GM21786 (cell line): Measurements from ENCODE around the gene GOLIM4.

Source experiments
- ATAC-seq: cut with Tn5 transposase; IDR thresholded peaks from one replicate; pipeline ENCODE4 v1.9.1; 2021; ENCODE audit not compliant: unreplicated experiment

The GOLIM4 gene

DNA sequence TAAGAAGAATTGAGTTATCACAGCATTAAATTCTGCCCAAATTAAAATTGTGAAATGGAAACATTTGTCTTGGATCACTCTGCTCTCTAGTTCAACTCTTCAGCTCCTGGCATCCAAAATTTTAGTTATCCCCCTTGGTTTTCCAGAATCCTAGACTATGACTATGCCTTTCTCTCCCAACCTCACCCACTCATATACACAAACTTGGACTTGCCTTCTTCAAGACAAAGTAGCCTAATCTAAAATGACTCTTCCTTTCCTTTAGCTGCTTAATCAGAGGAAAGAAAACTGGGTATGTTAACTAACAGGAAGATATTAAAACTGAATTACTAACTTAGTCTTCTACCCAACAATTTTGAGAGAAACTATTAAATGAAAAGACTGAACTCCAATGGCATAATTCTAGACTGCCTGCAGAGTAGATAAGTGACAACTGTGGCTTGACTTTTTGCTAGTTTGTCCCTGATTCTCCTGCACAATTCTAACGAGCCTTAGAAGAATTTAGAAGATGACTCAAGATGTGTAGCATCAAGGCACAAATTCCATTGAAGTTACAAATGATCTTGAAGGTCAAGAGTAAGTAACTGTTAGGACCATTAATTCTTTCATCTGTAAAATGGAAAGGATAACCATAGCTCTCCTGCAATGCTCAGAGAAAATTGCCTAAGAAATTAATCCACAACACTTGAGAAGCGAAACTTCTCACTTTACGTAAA, 5.2 kb upstream of the GOLIM4 start:
- no peak for ATAC-seq

DNA sequence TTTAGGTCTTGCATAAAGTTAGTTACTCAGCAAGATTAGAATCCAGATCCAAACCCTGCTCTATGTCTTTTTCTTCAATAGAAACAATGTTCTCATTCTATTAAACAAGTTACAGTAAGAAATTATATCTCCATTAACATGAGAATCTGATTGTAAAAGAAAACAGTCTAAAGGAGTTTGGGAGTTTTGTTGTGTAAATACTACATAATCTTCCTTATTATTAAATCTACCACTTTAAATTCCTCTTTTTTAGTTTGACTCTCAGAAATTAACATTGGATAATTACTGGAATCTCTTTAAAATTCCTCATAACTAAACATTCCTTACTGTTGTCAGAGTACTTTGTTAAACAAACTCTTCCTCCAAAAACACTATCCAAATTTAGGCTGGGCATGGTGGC, 1.7 kb upstream of the GOLIM4 start:
- no peak for ATAC-seq

DNA sequence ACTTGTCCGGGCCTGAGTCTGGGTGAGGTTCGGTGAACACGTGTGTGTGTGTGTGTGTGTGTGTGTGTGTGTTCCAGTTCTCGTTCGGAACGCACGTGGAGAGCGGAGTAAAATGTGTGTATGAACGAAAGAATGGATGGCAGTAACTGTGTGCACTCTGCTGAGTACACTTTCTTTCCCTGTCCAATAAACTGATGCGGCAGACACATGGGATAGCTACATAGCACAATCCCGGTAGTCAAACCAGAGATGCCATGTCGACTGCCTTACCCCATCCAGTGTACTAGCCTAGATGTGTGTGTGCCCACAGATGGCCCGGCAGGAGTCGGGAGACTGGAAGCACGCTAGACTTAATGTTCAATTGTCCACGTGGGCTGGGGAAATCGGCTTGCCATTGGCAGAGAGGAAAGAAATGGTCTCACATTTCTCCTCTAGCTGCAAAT, 507 bp upstream of the GOLIM4 start:
- peak; percentile 2 for ATAC-seq

DNA sequence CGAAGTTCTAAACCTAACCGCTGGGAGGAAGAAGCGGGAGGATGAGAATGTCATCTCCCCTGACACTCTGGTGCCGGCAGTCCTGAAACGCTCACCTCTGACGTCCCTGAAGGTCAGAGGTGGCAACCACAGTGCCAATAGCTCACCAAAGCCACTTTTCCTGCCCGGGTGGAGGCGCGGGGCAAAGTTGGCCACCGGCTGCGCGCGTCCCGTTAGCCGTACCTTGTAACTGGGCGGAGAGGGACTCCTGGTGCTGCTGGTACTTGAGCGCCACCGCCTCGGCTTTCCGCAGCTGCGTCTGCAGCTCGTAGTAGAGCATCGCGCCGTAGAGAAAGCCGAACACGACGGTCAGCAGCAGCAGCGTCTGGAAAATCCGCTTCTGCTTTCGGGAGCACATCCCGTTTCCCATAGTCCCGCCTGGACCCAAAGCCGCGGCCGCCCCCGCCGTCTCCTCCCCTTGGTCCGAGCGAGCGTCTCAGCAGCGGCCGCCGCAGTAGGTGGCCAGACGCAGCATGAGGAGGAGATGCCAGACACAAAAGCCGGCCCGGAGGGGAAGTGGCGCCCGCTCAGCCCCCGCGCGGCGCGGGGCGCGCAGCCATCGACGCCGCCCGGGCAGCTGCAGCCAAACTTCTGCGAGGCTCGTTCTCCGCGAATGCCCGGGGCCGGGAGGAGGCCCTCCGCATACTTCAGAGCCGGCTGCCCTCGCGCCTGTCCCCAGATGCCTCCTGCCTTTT, 680 bp downstream of the GOLIM4 start:
- peak; percentile 37 for ATAC-seq

GRCh38 chr3:168094580-168094876, 1.2 kb downstream of the GOLIM4 start:
- ATAC-seq = no peak

DNA sequence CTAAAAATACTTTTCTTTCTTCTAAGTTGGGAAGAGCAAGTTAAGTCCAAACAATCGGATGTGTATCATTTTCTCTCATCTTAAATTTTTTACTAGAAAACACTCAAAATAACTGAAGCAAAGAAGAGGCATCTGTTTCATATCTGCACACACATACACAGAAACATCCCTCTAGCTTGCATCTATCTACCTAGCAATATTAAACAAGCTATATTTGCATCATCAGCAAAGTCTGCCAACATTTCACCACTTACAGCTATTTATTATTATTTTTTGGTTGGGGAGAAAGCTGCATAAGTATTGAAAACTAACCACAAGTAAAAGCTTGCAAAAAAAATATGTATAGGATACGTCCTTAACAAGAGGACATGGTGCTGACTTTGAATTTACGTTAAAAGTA, 1.9 kb downstream of the GOLIM4 start:
- ATAC-seq = no peak

DNA sequence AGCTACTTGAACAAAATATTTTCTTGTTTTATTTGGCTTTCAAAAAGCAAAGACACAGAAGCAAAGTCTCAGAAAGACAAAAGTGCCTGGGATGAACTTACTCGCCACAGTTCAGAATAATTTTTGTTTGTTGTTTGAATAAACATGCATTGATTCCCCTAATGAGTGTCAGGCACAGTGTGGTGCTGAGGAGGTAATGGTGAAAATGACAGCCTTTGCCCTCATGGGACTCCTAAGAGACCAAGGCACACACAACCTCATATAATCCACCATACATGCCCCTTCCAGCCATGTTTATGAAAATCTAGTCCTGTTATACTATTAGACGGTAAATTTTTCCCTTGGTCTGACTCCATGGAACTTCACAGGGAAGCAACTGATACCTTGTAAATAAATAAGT, 2.5 kb downstream of the GOLIM4 start:
- ATAC-seq = no peak

- no peak for ATAC-seq
Observed at GRCh38 chr3:168091941-168092340, 3.8 kb downstream of the GOLIM4 start.

DNA sequence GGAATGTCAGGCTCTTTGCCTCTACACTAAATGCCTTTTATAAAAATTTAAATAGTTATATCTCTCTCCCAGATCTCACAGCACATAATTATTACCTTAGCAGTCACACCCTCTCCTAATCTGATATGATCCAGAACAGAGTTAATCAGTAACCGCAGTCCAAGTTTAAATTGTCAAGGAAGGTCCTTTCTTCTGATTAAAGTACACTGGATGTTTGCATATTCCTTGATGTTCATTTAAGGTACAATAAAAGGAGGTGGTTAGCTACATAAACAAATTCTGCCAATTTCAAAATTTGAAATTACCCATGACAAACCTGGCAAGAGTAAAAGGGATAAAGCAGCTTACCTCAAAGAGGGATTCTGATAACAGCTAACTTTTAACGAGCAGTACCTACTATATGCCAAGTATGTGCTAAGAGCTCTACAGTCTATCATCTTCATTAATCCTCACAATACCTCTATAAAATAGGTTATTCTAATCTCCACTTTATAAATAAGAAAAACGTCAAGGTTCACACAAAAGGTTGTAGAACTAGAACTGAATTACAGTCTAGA, 4.3 kb downstream of the GOLIM4 start:
- no peak for ATAC-seq

DNA sequence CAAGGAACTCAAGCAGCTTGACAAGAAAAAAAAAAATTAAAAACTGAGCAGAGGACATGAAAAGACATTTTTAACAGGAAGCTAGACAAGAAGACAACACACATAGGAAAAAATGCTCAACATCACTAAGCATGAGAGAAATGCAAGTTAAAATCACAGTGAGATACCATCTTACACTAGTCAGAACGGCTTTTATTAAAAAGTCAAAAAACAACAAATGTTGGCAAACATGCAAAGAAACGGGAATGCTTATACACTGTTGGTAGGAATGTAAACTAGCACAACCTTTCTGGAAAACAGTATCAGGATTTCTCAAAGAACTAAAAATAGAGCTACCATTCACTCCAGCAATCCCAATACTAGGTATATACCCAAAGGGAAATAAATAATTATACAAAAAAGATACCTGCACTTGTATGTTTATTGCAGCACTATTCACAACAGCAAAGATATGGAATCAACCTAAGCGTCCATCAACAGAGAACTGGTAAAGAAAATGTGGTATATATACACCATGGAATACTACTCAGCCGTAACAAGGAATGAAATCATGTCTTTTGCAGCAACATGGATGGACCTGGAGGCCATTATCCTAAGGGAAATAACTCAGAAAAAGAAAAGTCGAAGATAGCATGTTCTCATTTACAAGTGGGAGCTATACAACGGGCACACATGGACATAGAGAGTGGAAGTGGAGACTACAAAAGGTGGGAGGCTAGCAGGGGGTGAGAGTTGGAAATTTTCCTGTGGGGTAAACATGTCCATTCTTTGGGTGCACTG, 5.2 kb downstream of the GOLIM4 start:
- ATAC-seq = no peak

DNA sequence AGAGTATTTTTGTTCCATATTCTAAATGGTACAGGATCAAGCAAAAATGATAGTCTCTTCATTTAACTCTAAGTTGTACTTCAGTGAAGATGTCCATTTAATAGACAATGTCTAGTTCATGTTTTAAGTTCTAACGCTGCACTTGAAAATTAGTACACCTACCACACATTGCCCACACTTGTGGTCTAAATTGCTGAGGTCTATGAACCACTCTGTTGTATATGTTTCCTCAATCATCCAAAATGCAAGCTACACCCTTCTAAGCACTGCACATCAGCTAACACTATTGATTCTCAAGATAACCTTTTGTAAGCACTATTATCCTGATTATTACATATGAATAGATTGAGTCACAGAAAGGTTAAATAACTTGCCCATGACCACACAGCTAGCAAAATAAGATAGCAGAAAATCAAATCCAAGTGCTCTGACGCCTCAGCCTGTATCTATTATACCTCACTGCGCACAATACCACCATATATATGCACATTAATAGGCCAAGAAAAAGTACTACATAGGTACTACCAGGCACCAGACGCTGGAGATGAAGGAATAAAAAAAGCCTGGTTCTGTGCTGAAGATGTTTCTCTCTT, 6.4 kb downstream of the GOLIM4 start:
- ATAC-seq = no peak

- peak; percentile 68 for ATAC-seq
Observed at GRCh38 chr3:168088106-168088720, 7.5 kb downstream of the GOLIM4 start.

DNA sequence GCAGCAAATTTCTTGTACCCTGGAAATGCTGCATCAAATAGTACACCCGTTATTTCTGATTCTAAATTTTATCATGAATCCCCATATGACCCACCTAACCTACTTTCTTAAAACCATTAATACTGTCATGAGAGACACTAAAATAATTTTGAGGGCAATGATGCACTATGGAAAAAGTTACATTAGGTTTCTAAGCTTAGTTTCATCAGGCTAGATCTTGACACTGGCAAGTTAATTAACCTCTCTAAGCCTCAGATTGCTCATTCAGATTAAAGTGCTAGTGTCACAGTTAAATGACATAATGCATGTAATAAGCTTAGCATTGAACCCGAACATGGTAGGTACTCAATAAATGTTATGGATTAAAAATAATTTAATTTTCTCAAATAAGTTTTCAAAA, 8.2 kb downstream of the GOLIM4 start:
- ATAC-seq = no peak

- no peak for ATAC-seq
Observed at GRCh38 chr3:168086541-168087260, 9.0 kb downstream of the GOLIM4 start.

DNA sequence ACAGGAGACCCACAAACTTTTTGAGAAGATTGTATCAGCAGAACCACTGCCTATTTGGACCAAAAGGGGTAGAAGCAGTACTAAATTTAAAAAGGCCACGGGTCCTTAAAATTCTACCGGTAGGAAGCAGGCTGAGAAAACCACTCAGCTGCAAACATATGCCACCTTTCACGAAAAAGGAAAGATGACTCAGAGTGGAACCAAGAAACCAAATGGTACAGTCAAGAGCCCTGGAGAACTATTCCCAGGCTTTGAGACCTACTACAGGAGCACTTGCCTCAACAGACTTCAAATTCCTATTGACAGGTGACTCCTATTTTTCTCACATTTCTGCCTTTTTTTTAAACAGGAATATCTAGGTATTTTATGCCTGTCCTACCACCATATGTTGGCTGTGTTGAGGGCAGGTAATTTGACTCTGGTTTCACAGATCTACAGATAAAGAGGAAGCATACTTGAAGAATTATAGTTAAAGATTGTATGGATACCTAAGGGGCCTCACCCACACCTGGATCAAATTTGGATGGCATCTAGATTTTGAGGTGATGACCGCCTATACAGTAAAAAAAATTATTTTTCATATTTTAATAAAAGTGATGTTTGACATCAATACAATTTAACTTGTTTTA, 10.1 kb downstream of the GOLIM4 start:
- ATAC-seq = peak; percentile 69

- no peak for ATAC-seq
Observed at GRCh38 chr3:168083906-168084305, 11.8 kb downstream of the GOLIM4 start.

DNA sequence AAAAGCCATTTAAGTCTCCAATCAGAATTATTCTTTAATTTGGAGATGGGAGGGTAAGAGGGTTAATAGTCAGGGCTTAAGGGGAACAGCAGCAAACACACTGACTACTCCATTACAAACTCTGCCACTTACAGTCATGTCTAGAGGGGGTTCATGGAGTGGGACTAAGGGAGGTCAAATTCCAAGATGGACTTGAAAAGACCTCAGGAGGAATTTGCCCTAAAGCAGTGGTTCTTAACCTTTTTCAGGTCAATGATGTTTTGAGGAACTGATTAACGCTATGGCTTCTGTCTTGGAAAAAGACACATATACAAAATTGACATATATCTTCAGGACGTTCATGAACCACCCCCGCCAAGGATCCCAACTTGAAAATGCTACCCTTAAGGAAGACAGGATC, 13.9 kb downstream of the GOLIM4 start:
- ATAC-seq = no peak

GRCh38 chr3:168081171-168081771, 14.5 kb downstream of the GOLIM4 start:
- ATAC-seq = no peak

DNA sequence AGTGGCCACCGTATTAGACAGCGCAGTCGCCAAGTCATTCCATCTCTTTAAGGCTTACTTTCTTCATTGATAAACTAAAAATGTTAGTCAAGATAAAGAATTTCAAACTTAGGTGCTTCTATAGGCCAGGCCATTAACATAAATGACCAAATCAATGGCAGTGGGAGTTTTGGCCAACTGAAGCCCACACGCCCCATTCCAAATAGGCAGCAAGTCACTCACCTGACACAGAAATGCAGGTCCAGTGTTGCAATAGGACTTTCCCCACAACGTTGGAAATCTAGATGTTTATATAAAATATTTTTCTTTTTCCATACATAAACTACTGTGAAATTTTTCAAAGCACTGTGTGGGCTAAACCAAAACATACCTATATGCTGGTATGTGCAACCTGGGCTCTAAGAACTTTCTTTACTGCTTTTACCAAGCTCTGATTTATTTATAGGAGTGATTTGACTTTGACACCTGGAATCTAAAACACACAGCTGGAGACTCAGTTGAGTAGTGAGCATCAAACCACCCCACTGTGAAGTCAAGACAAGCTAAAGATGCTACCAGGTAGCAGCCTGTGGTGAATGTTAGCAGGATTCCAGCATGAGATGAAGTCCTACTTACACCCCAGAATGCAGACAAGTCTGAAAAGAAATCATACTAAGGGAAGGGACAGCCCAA, 15.1 kb downstream of the GOLIM4 start:
- no peak for ATAC-seq
